Sigmoid colon (tissue), 4 donors: ENCODE data around the gene RPL3.

Source experiments
- CTCF ChIP-seq, 4 experiments: fragments of 450-650 bp in 3 of 4; fragments of 200-600 bp in 1 of 4; IDR thresholded peaks; one replicate each; pipeline ENCODE4 v1.5.1; 2016 to 2019; ENCODE audit warnings: antibody characterized with exemption in 4 of 4, mild to moderate bottlenecking in 3 of 4, moderate library complexity in 2 of 4
- POLR2A ChIP-seq, 2 donors: fragments of 450-650 bp; IDR thresholded peaks; one replicate each; pipeline ENCODE4 v1.6.1; 2016; ENCODE audit warnings: antibody characterized with exemption in 2 of 2, mild to moderate bottlenecking in 2 of 2, moderate library complexity in 2 of 2
- POLR2AphosphoS5 ChIP-seq, 4 donors: sonication (generic); formaldehyde crosslinking; IDR thresholded peaks; one replicate each; pipeline ENCODE4 v1.6.1; 2017; ENCODE audit warnings: antibody characterized with exemption in 4 of 4

GRCh38 chr22:39367035-39367434, 47.6 kb upstream of the RPL3 start:
- TF ChIP-seq CTCF (IDR thresholded peaks at IDR 0.05): no peak
- no peak for TF ChIP-seq POLR2A (IDR thresholded peaks at IDR 0.05)
- TF ChIP-seq POLR2AphosphoS5 (IDR thresholded peaks at IDR 0.05): no peak
